ENCODE data around the gene RUBCN. TPM values are rescaled to one million over a fixed set of nuclear protein-coding genes. Genes with fewer than 3 reads are reported as not detected.
"Not testable (repeated sequence)": the region's sequence is repeated elsewhere in the genome, so short reads cannot be mapped to it uniquely, and the experiment has no call there.

RUBCN gene
- total RNA-seq, 1 donor from 2014 or later, result 217 TPM

DNA sequence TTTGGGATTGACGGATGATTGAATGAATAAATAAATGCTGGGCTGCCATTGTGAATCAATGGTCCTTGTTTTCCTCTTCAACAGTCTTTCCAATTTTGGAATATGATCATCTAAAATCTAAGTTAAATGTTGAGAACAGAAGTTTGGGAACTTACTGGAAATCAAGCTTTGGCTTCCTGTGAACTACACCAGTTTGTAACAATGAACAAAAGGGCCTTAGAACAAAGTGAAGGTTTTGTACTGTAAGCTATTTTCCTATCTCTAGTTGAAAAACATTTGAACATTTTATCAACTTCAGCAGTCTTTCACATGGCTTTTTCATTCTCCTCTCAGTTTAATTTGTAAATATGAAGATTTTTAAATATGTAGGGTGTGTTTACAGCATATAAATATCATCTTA is 66.3 kb downstream of the RUBCN start:
- Mint-ChIP-seq H3K27ac (peak overlapping the region; percentile 54), H3K27me3 (no peaks in the 10 kb centered on the region), H3K4me3 (no peak overlapping the region), H3K4me1 (peaks cover 43% of the 10 kb centered on the region), H3K9me3 (no peaks in the 10 kb centered on the region), H3K36me3 (ENCODE audit: low read depth) (peaks cover 51% of the 10 kb centered on the region)
- ChIA-PET CTCF (no interaction called here), POLR2A (no interaction called here)
- intact Hi-C loops (cut with micrococcal nuclease), result loop anchor here (5.0 kb wide), 1 partner anchor 132 kb away; no protein-coding TSS in a partner anchor
- DNase-seq, result no peak
- ATAC-seq (ENCODE audit: low read depth), result no peak
- TF ChIP-seq, protein P1, sequence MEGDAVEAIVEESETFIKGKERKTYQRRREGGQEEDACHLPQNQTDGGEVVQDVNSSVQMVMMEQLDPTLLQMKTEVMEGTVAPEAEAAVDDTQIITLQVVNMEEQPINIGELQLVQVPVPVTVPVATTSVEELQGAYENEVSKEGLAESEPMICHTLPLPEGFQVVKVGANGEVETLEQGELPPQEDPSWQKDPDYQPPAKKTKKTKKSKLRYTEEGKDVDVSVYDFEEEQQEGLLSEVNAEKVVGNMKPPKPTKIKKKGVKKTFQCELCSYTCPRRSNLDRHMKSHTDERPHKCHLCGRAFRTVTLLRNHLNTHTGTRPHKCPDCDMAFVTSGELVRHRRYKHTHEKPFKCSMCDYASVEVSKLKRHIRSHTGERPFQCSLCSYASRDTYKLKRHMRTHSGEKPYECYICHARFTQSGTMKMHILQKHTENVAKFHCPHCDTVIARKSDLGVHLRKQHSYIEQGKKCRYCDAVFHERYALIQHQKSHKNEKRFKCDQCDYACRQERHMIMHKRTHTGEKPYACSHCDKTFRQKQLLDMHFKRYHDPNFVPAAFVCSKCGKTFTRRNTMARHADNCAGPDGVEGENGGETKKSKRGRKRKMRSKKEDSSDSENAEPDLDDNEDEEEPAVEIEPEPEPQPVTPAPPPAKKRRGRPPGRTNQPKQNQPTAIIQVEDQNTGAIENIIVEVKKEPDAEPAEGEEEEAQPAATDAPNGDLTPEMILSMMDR (IDR thresholded peaks at IDR 0.05), result no peak

DNA sequence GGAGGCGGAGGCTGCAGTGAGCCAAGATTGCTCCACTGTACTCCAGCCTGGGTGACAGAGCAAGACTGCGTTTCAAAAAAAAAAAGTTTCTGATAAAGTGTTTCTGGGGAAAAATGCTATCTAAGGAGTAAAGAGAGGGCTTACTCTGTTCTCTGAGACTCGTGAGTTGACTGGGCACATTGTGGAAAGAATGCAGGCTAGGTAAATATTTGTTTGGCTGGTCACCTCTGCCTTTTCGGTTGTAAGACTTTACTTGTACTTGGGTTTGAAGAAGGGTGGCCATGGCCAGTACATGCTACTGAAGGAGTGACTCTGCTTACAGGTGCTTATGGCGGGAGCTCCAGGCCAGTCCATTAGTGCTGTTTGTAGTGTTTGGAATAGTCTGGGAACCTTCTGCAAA is 68.7 kb downstream of the RUBCN start:
- DNase-seq (no peak), ATAC-seq (ENCODE audit: low read depth) (no peak)
- Mint-ChIP-seq H3K27me3 (no peaks in the 10 kb centered on the region), H3K36me3 (ENCODE audit: low read depth) (peaks cover 27% of the 10 kb centered on the region), H3K4me3 (no peak overlapping the region), H3K4me1 (peaks cover 19% of the 10 kb centered on the region), H3K9me3 (no peaks in the 10 kb centered on the region), H3K27ac (no peak overlapping the region)
- ChIA-PET POLR2A (interaction anchor here (0.6 kb wide), 2 partner anchors 66 to 1026 kb away, joined by 4 to 5 read pairs; no protein-coding TSS in a partner anchor), CTCF (no interaction called here)
- intact Hi-C loops (cut with micrococcal nuclease), result loop anchor here (2.0 kb wide), 1 partner anchor 69 kb away; no protein-coding TSS in a partner anchor
- TF ChIP-seq, protein P1 (IDR thresholded peaks at IDR 0.05), result no peak

DNA sequence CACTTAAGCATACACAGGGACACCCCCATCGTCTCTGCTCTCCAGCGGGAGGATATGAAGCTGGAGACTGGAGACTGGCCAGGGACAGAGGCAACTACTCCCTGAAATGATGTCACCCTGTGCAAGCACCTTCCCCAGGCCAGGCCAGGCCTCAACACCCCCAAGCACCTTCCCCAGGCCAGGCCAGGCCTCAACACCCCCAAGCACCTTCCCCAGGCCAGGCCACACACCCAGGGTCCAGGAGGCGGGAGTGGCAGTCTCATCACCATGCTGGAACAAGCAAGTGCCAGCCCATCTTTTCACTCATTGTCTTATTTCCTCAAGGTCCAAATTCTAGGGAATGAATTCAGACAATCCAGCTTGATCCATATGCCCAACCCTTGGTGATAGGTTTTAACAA is 69.4 kb downstream of the RUBCN start:
- CTCF ChIA-PET; DNase-seq; H3K27me3 Mint-ChIP-seq; POLR2A ChIA-PET; ATAC-seq (ENCODE audit: low read depth); H3K9me3 Mint-ChIP-seq; intact Hi-C loops (cut with micrococcal nuclease); H3K27ac Mint-ChIP-seq: not testable (repeated sequence)
- Mint-ChIP-seq H3K4me1 (peaks cover 15% of the 10 kb centered on the region), H3K4me3 (peak overlapping the region; percentile 48), H3K36me3 (ENCODE audit: low read depth) (peaks cover 22% of the 10 kb centered on the region)

DNA sequence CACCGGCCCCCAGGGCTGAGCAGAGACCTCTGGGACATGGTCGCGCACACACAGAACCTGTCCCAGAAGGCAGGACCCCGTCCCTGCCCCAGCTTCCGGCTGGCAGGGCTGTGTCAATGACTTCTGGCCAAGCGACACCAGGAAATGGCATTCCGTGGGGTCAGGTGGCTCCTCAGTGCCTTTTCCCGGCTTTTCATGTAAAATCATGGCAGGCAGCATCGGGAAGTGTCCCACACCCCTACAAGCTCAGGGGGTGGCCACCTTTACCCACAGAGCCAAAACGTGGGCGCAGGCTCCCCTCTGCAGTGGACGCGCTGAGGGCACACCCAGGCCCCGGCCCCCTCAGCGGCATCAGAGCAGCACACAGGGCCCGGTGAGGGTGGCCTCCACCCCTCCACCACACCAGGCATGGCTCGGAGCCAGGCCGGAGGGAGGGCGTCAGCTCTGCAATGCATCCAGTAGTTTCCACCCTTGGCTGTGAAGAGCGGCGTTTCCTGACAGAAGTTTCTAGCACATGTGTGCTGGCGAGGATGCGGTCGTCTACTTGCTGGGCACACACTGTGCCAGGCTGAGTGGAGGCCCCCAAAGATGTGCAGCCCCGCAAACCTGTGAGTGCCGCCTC is 70.4 kb downstream of the RUBCN start:
- H3K27ac Mint-ChIP-seq, POLR2A ChIA-PET: not testable (repeated sequence)

DNA sequence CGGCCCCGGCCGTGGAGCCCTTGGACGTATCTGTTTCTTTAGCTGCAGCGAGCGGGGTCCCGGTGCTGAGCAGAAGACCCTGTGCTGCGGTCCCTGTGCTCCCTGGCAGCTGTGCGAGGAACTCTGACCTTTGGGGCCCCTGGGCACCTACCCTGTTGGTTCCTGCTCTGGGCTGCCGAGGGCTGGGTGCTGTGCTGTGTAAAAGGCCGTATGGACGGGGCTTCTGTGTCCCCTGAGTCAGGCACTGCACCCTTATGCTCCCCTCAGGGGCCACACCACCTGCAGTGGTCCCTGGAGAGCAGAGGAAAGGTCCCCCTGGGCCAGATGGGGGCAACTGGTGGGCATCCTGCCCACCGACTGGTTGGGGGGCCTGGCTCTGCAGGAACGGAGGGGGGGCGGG is 71.2 kb downstream of the RUBCN start:
- H3K4me3 Mint-ChIP-seq; H3K27me3 Mint-ChIP-seq; H3K36me3 Mint-ChIP-seq (ENCODE audit: low read depth); H3K4me1 Mint-ChIP-seq; H3K27ac Mint-ChIP-seq; H3K9me3 Mint-ChIP-seq; POLR2A ChIA-PET; DNase-seq; CTCF ChIA-PET; intact Hi-C loops (cut with micrococcal nuclease): not testable (repeated sequence)
- ATAC-seq (ENCODE audit: low read depth), result peak; percentile 48

More for the DNA sequence above, 70.4 kb downstream of the RUBCN start:
- H3K4me3 Mint-ChIP-seq; DNase-seq; ATAC-seq (ENCODE audit: low read depth); H3K9me3 Mint-ChIP-seq; H3K4me1 Mint-ChIP-seq; CTCF ChIA-PET; intact Hi-C loops (cut with micrococcal nuclease); H3K27me3 Mint-ChIP-seq: not testable (repeated sequence)
- peaks cover 12% of the 10 kb centered on the region for H3K36me3 Mint-ChIP-seq (ENCODE audit: low read depth)

DNA sequence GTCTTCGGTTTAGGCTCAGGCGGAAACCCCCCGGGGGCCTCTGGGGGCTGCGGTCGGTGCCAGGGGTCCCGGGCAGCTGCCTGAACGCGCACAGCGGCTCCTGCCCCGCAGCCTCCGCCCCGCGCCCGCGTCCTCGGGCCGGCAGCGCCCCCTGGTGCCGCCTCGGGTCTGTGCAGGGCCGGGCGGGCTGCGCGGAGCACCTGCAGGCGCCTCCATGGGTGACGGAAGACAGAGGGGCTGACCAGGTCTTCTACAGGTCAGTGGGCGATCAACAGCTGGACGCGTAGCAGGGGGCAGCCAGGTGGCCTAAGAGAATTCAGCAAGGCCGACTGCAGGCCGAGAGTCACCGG is 71.6 kb downstream of the RUBCN start:
- H3K9me3 Mint-ChIP-seq; POLR2A ChIA-PET; DNase-seq; H3K36me3 Mint-ChIP-seq (ENCODE audit: low read depth); intact Hi-C loops (cut with micrococcal nuclease); H3K4me1 Mint-ChIP-seq; H3K27me3 Mint-ChIP-seq; H3K27ac Mint-ChIP-seq; CTCF ChIA-PET: not testable (repeated sequence)
- ATAC-seq (ENCODE audit: low read depth), result peak; percentile 81
- peak overlapping the region; percentile 62 for H3K4me3 Mint-ChIP-seq

DNA sequence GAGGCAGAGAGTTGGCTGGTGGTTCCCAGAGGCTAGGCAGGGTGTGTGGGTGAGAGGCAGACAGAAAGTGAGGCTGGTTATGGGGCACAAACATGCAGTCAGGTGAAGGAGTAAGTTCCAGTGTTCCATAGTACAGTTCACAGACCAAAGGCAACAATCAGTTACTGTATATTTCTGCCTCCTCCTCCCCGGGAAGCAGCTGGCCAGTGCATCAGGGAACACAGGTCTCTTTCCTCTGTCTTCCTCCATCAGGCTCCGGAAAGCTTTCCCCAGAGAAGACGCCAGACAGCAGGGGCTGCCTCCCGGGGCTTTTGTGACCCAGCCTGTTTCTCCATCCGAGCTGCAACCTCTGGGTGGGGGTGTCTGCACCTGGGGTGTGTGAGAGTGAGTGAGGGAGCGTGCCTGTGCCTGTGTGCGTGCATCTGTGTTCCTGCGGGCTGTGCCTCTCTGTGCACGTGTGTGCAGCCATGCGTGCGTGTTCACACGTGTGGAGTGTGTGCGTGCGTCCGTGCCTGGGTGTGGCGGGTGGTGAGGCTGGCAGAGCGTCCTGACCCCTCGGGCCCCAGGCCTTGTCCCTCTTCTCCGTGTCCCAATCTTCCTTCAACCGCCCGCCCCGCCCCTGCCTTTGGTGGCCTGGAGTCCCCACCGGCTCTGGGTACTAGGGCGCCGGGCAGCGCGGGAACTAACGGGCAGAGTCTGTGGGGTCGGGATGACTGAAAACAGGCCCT is 72.1 kb downstream of the RUBCN start:
- POLR2A ChIA-PET; H3K9me3 Mint-ChIP-seq; H3K27me3 Mint-ChIP-seq; H3K4me1 Mint-ChIP-seq; CTCF ChIA-PET; H3K27ac Mint-ChIP-seq; intact Hi-C loops (cut with micrococcal nuclease); H3K36me3 Mint-ChIP-seq (ENCODE audit: low read depth): not testable (repeated sequence)
- H3K4me3 Mint-ChIP-seq, result peak overlapping the region; percentile 62
- ATAC-seq (ENCODE audit: low read depth) (peak; percentile 66), DNase-seq (peak; percentile 74)

DNA sequence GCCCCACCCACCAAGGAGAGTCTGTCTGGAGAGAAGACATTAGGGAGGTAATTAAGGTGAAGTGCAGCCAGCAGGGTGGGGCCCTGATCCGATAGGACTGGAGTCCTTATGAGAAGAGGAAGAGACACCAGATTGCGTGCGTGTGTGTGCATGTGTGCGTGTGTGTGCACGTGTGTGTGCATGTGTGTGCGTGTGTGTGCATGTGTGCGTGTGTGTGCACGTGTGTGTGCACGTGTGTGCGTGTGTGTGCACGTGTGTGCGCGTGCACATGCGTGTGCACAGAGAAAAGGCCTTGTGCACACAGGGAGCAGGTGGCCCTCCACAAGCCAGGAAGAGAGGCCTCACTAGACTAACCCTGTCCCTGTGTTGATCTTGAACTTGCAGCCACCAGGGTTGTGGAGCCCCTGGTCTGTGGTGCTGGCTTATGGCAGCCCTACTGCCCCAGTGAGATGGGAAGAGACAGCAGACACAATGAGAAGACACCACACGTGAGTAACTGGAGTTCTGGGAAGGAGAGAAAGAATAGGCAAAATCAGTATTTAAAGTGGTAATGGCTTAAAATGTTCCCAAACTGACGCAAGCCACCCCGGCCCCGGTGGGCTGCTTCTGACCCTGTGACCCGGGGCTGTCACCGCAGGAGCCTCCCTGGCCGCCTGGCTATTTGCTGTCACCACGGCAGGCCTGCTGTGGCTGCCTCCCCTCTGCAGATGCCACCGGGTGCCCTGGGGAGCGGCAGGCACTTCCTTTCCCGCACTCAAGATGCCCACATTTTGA is 73.2 kb downstream of the RUBCN start:
- H3K36me3 Mint-ChIP-seq (ENCODE audit: low read depth); CTCF ChIA-PET; intact Hi-C loops (cut with micrococcal nuclease); H3K4me3 Mint-ChIP-seq; H3K4me1 Mint-ChIP-seq; POLR2A ChIA-PET; H3K27me3 Mint-ChIP-seq; ATAC-seq (ENCODE audit: low read depth); DNase-seq; H3K27ac Mint-ChIP-seq; H3K9me3 Mint-ChIP-seq: not testable (repeated sequence)

DNA sequence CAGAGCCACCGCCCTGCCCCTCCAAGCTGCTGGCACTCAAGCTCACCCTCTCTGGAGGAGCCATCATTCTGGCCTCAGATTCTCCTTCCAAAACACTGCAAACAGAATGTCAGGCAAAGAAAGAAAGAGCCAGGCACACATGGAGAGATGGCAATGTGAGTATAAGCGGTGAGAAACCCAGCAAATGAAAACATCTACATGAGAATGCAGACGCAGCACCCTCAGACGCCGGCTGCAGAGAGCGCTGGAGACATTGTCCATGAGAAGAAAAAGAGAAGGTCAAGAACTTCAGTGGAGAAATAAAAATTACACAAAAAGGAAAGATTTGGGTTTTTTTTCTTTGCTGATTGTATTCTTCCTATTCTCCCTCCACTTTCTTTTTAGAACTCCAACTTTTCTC is 74.4 kb downstream of the RUBCN start:
- H3K27me3 Mint-ChIP-seq; H3K27ac Mint-ChIP-seq; H3K9me3 Mint-ChIP-seq; H3K4me1 Mint-ChIP-seq; H3K36me3 Mint-ChIP-seq (ENCODE audit: low read depth); H3K4me3 Mint-ChIP-seq; intact Hi-C loops (cut with micrococcal nuclease); ATAC-seq (ENCODE audit: low read depth); DNase-seq; CTCF ChIA-PET; POLR2A ChIA-PET: not testable (repeated sequence)

DNA sequence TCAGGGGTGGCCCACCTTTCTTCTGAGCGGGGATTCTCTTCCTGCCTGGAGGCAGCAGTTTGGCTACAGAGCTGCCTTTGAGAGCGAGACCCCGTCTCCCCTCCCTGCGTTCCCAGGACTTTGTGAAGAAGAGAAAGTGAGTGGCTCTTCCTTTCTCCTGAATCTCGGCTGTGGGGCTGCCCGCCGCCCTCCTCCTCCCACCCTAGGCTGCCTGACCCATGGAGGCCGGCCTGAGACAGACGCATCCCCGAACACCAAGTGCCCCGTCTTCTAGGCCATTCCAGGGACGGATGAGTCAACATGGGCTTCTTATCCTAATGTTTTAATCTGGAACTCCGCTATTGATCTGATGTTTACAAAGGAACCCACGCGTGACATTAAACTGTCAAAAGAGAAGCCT is 74.8 kb downstream of the RUBCN start:
- DNase-seq; H3K4me3 Mint-ChIP-seq; H3K4me1 Mint-ChIP-seq; POLR2A ChIA-PET; intact Hi-C loops (cut with micrococcal nuclease); H3K27me3 Mint-ChIP-seq; H3K36me3 Mint-ChIP-seq (ENCODE audit: low read depth); ATAC-seq (ENCODE audit: low read depth); H3K27ac Mint-ChIP-seq; H3K9me3 Mint-ChIP-seq: not testable (repeated sequence)
- CTCF ChIA-PET, result interaction anchor here (0.8 kb wide), 1 partner anchor 62 kb away, joined by 3 read pairs; no protein-coding TSS in a partner anchor

Measured in activated B cell treated with CpG ODN at 0.5 μM for 24 hours (primary cell).